Measurements from ENCODE around the gene SETD3.
A peak's percentile ranks its signal among the peaks of the same experiment; 100 is the strongest.

Gene SETD3

DNA sequence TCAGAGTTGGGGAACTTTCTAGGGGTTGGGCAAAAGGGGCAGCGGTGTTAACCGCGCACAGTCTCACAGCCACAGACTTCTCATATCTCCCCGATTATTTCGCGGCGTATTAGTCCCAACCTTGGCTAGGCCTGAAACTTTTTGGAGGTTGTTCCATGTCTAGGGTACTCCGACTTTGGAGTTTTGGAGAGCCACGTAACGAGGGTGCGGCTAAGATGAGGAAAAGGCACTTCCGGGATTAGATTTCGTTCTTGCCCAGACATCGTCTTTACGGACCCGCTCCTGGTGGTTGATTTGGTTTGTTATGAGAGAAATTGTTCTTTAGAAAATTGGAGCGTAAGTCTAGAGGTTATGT is 1.1 kb upstream of the SETD3 start:
- DNase-seq = peak in 1 of 2 experiments; percentile 33

DNA sequence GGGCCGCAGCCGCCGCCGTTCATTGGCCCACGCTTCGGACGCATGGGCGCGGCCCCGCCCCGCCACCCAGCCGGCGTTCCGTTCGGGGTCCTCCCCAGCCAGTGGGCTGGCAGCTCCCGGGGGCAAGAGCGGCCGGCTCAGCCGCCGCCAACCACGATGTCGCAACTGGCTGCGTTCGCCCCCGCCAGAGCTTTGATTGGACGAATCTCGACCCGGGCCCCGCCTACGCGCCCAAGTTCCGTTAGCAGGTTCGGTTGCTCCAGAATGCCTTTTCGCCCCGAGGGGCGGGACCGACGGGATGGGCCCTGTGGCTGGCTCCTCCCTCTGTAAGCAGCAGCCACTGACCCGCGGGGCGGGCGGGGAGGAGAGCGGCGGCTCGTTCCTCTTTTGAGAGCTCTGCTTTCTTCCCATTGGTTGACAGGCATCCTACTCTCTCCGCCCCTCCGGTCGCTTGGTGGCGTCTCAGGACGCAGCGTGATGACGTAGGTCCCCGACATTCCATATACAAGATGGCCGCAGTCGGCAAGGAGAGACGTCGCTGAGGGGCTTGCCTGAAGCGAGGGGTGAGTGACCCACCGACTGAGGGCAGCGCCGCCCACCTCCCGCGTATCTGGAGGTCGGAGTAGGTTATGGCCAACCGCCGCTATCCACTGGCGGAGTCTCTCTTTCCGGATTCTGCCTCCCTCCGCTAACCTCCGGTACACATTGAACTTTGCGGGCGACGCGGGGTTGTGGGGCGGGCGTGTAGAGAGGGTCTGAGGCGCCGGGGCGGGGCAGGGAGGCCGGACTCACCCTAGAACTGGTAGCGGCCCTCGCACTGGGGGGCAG is 472 bp upstream of the SETD3 start, which contains the start of gene CCNK:
CCNK (plus strand) TSS at position 493 of the 828 bp plus-strand sequence. CDS start 11,269 bp downstream, outside the sequence.
- peak; percentile 98 for DNase-seq

DNA sequence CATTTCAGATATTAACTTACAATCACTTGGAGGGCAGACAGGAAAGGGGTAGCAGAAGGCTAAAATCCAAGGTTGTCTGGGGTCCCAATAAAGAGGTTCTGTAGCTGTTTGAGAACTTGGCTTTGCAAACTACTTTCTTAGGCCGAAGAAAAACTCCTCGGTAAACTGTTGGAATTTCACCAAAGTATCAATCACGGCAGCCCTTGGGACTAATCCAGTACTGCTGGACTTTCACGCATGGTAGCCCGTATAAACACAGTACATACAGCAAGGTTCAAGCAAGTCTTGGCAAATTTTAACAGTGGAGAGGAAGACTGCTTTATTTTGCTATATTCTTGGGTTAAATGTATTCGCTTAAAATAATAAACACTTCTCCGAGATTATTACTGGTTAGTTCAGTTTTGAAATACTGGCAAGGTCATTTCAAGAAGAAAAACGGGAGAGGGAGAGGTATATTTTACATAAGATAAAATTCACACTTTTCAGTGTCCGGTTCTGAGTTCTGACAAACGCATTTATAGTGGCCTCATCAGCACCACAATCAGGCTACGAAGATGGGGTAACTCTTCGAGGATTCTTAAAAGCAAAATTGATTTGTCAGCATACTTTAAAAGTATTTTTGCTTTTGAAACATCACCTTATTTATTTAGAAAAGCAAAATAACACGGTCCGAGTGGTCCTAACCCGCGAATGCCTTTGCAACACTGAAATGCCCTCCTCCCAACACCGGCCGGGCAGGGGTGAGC is 1.3 kb downstream of the SETD3 start:
- DNase-seq = no peak

DNA sequence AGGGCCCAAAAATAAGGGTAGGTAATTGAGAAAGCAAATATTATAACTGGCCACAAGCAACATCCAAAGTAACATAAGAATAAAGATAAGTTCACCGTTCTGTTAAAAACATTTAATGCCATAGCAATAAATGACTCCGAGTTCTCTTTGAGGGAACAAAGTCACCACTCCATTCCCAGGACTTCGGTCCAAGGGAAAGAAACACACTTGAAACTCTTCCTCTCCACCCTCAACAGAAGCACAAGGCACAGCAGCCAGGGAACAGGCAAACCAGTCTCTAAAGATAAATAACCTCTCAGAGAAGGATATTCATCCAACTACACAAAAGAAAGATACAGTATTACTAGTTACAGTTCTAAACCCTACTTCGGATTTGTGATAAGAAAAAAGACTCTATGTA is 2.5 kb downstream of the SETD3 start:
- no peak for DNase-seq

DNA sequence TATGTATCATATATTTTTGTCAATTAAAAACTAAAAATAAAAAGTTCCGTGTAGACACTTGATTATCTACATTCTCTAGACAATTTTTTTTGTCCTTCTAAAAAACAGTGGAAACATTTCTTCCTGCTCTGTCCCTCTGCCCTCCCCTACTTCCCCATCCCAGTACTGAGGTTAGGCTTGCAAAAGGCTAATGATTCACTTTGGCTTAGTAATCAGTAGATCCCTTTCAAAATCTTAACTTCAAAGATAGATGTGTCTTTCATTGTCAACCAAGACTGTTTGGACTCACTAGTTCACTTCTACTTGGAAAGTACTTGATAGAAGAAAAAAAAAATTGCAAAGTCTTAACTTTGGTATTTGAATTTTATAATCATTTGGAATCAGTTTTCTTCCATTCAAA is 3.8 kb downstream of the SETD3 start:
- DNase-seq = peak; percentile 70

DNA sequence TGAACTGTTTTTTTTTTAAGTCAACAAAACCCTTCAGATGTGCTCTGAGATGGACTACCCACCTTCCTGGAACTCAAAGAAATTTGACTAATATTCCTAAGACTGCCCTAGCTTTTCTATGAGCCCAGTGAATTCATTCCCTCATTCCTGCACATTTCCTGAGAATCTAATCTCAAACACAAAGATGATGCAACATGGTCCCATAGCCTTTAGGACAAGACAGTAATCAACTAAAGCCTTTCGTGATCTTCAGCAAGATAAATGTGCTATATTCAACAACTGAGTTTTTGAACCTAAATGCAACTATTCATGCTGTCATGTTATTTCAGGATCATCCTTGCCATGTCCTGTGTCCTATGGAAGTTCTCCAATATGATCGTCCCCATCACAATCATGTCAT is 5.0 kb downstream of the SETD3 start:
- DNase-seq = no peak

DNA sequence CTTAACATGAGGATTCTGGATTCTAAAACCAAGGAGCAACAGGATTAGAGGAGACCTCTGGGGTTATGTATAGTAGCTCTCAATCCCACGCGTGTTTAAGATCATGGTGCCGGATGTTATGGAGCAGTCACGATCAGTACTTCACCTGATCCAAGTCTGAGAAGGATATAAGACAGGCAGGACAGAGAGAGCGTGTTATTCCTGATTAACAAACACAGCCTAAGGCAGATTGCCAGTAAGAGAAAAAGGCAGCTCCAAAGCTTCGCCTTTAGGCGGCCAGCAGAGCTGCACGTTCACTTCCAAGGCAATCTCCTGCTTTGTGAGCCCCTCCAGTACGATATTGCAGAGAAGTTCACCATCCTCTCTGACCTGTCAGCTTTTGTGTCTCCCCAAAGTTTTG is 5.5 kb downstream of the SETD3 start:
- DNase-seq = no peak

DNA sequence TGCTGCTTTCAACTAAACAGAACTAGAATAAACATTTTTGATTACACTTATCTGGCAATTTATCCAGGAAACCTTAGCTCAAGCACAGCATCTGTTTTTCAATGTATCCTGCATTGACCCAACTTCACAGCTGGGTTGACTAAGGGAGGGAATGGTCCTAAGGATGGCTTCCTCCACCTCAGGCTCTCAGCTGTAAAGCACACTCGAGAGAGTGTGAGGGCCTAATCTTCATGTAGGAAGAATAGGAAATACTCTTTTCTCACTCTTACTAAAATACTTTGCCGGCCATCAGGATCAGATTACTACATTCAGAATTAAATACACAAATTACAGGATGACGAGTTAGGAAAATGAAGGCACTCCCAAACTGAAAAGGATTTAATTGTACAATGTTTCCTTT is 7.2 kb downstream of the SETD3 start:
- DNase-seq = no peak

DNA sequence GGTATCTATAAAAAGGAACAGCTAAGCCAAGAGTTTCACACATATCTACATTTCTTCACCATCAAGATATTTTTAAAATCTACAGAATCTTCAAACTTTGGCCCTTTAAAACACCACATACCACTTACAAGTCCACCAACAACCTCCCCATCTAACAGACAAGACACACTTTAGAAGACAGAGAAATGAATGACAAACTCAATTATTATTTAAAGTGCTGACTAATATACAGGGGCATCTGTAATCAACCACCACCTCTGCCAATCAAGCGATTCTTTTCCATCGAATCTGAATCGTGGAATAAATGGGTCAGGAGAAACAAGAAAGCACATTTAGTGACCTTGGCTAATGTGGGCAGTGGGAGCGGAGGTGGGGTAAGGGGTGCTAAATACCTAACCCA is 7.7 kb downstream of the SETD3 start:
- no peak for DNase-seq

DNA sequence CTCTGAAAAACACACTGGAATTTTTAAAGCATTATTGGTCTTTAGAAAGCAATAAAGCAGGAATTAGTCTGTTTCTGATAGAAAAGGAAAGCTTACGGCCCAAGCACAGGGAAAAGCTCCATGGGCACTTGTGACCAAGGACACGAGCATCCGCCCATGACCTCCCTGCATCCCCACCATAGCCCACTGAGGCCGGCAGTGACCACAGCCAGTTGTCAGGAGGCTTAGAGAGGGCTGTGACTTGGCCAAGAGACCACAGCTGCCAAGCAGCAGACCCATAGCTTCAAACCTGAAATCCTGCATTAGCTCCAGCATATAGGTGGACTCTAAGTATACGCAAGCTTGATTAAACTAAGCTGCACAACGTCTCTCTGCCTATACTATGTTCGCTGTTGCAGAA is 8.9 kb downstream of the SETD3 start:
- DNase-seq = no peak

DNA sequence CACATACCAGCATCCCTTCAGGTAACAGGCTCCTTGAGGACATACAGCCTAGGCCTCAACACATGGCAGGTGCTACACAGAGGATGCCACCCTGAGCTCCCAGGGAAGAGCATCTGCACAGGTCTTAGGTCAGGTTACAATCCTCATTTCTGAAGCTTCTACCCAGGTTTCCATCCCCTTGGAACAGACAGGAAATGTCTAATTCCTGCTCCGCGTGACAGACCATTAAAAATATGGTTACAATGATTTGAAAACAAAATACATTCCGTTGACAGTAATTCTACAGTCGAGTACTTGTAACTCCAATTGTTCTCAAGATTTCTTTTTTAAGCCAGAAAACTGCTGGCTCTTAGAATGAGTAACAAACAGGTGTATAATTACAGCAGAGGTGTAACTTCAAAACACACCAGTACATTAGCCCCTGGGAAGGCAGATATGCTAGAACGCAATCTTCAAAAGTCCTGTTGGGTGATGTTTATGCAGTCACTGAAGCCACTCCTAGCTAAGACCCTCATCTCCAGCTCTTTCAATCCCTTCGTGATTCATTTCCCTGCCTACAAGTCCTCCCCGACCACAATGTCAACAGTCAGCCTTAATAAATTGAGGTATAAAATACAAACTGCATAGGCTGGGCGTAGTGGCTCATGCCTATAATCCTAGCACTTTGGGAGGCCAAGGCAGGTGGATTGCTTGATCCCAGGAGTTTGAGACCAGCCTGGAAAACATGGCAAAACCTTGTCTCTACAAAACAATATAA is 11.6 kb downstream of the SETD3 start:
- DNase-seq = no peak

DNA sequence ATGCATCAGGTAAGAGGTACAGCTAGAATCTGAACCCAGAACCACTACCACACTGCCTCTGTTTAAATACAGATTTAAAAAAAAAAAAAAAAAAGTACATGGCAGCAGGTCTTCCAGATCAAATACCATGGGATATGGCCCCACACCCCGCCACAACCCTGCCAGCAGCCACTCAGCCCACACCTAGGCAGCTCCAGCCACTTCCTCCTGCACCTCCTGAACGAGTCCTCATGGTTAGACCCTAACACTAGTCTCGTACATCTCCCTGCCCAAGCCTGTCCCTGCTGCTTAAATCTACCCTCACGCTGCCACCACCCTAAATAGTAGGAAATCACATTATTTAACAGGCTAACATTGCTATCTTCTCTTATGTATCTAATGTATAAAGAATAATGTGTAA is 12.6 kb downstream of the SETD3 start:
- no peak for DNase-seq

DNA sequence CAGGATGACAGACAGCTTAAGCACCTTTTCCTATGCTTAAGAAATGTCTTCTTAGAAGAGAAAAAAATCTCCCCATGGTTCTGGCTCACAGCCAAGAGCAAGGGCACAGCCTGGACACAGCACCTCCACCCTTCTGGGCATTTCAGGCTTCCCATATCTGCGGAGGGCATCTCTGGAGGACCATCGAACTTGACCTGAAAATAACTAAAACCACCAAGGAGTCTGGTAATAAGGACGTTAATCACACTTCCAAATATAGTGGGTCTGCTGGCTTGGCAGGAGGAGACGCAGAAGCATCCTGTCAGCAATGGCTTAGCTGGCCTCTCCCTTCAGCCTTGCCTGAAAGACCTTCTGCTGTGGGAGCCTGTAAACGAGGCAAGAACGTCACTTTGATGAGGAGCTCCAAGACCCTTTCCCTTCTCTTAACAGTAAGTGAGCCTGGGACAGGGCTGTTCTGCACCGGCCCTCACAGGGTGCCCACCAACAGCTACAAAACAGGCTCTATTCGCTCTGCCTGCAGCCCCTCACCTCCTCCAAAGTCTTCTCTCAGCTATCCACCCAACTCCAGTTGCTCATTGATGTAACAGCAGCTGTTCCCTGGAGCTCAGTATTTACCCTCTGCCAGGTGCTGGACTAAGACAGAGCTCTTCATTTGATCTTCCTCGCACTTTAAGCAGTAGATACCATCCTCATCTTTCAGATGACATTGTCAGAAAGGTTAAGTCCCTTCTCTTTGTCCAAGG is 13.2 kb downstream of the SETD3 start:
- DNase-seq = no peak

DNA sequence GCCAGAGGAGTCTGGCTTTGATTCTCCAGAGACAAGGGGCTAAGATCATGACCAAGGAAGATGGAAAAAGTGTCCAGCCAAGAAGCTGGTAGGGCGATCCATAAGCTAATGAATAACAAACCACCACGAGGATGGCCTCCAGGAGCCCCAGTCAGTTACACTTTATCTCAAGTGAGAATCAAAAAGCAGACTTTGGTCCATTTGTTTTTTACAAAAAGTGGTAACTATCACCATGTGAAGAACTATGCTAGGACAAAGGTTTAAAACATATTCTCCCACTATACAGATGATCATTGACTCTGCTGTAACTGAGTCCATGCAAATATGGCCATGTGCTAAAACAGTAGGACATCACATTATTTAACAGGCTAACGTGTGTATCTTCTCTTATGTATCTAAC is 13.9 kb downstream of the SETD3 start:
- DNase-seq = no peak

DNA sequence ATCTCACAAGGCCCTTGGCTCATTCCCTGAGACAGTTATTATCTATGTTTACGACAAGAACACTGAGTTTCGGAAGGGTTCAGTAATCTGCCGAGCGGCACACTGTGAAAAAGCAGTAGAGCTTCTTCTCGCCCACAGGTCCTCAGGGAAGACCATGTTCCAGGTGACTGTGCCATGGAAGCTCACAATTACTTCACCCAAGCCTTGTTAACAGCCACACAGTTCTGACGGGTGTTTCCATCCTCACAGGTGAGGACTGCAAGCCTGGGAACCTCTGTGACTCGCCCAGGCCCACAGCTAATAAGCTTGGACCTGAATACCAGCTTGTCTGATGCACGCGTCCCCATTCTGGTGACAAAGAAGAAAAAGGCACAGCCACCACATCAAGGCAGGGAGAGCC is 15.4 kb downstream of the SETD3 start:
- no peak for DNase-seq

DNA sequence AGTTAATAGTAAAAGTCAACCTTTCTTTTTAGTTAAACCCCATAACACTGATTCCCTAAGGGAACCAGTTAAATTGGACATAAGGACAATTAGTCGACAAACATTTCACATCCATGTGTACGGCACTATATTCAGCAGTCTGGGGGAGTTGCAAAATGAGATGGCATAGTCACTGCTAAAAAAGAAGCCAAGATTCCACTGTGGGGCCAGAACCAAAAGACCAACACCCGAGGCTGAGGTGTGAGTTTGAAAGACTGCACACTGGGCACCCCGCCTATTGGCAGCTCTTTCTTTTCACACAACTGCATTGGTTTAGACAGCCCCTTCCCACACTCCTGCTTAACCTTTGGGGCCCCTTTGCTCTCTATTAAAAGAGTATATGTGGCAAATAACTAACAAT is 16.7 kb downstream of the SETD3 start:
- no peak for DNase-seq

DNA sequence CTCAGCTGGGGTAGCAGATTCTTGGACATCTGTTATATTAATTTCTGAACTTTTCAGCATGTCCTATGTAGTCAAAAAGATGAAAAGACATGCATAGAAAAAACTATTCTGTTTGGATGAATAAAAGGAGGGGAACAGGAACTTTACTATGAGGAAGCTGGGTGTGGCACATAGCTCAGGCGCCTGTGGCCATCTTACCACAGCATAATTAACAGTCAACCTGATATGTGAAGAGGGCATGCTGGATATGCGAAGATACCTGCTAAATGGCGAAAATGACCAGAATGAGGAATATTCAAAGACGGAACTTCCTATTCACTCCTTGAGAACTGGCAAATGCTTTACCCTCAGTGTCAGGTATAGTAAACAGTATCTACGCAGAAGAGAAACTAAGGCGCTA is 18.4 kb downstream of the SETD3 start:
- DNase-seq = no peak

DNA sequence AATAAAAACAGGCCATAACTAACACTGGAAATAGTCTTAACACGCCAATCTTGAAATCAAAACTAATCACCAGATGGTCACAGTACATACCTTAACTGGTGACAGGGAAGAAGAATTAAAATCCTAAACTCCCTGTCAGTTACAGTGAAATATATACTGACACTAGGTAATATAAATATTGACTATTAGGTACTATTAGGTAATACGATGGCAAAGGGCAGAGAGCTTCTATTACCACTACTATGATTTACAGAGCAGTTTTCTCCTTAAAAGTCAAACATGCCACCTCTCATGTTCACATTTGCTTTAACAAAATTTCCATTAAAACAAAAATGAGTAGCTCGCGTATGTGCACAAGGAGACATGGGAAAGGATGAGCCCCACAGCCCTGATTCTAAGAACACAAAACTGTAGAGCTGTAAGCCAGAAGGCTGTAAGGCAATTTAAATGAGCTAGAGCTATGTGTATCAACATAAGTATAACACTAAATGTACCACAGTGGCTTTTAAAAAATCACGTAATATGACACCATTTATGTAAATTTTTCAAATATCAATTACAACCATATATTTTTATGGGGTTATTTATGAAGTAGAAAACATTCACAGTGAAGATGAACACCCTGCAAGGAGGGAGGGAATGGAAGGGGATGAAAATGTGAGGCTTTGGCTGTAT is 19.1 kb downstream of the SETD3 start:
- no peak for DNase-seq

DNA sequence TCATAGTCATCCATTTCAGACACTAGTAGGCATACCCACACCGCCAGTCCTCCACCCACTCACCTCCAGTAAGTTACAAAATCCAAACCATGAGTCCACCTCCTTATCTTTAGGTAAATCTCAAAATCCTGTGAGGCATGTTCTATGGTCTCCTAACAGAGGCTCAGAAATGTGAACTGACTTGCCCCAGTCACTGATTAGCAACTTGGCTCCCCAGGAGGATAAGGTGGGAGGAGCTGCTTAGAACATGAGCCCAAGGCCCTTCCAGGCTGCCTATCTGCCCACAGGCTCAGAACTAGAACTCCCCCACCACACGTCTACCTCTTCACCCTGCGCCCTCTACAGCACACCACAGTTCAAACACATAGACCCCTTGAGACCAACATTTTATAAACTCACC is 19.9 kb downstream of the SETD3 start:
- no peak for DNase-seq

DNA sequence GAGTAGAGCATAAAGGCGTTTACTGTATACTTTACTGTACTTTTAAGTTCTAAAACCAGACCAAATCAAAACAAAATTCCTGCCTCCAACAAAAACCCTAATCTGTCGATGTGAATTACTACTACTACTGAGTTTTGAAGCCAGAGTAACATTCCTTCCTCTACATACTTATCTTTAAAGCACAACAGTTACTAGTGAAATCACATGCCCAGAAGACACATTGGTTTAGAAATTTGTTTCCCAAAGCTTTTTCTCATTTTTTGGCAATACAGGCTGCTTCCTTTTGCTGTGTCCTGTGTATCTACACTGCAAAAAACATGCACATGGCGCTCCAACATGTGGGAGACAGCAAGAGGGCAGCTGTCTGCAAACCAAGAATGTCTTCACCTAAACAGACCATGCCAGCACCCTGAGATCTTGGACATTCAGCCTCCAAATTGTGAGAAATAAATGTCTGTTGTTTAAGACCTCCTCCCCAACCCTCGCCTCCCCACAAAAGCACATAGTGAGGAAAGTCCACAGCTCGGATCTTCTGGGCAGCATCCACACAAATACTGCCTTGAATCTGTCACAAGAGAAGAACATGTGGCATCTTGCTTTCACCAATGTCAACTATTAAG is 21.1 kb downstream of the SETD3 start:
- no peak for DNase-seq

DNA sequence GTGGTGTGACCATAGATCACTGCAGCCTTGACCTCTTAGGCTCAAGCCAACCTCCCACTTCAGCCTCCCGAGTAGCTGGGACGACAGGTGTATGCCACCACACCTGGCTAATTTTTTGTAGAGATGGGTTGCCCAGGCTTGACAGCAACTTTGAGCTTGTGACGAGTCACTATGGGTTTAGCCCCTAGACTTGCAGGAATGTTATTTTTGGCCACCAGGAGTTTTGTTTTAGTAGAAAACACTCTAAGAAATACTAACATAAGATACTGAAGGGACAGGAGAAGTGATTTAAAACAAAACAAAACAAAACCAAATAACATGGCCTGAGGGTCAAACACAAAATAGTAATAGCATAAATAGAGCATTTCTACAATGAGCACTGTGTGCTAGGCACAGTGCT is 26.4 kb downstream of the SETD3 start:
- no peak for DNase-seq

DNA sequence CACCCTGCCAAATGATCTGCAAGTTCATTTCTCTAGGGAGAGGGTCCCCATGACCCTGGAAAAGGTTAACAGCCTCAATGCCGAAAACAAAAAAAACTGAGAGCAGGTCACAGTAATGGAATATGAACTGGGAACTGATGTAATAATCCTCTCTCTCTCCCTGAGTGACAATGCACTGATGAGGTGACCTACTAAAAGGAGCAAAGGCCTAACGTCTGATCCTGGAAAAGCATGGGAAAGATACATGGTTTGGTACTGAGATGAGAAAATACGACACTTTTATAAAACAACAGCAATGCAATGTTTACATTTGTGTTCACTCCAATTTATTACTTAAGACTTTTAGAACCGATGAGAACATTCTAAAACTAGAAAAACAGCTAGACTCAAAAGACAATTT is 27.7 kb downstream of the SETD3 start:
- no peak for DNase-seq
